UCSD-AML1 (cell line): ENCODE results near the gene ST6GALNAC1.

Experiments used
- DNase-seq: peaks from one replicate; lab custom pipeline; 2025; ENCODE audit not compliant: unreplicated experiment; lab: John Stamatoyannopoulos, UW

Gene ST6GALNAC1, protein sequence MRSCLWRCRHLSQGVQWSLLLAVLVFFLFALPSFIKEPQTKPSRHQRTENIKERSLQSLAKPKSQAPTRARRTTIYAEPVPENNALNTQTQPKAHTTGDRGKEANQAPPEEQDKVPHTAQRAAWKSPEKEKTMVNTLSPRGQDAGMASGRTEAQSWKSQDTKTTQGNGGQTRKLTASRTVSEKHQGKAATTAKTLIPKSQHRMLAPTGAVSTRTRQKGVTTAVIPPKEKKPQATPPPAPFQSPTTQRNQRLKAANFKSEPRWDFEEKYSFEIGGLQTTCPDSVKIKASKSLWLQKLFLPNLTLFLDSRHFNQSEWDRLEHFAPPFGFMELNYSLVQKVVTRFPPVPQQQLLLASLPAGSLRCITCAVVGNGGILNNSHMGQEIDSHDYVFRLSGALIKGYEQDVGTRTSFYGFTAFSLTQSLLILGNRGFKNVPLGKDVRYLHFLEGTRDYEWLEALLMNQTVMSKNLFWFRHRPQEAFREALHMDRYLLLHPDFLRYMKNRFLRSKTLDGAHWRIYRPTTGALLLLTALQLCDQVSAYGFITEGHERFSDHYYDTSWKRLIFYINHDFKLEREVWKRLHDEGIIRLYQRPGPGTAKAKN

DNA sequence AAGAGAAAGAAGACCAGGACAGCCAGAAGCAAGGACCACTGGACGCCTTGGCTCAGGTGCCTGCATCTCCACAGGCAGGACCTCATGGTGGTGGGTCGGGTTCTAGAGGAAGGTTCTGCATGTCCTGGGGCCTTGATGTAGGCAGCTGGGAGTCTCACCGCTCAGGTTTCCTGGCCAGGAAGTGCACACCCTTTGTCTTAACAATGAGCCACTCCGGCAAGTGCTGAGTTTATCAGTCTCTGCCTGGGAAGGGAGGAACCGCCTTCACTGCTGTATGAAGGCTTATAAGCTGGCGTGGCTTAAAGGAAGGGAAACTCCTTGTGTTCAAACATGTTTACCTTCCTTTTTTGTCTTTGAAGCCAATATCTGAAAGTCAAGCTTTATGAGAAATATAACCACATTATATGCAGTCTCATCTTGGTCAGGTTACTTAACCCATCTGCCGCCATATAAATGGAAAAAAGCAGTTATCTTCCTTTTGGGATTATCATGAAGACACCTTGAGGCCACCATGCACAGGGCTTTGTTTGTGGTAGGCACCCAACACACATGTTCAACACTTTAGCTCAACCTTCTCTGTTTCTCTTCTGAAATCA lies at the start of gene ST6GALNAC1:
ST6GALNAC1 (minus strand) TSS at position 205 of the 596 bp plus-strand sequence; CDS start at position 86, 119 bp downstream.
- peak; percentile 26 for DNase-seq

DNA sequence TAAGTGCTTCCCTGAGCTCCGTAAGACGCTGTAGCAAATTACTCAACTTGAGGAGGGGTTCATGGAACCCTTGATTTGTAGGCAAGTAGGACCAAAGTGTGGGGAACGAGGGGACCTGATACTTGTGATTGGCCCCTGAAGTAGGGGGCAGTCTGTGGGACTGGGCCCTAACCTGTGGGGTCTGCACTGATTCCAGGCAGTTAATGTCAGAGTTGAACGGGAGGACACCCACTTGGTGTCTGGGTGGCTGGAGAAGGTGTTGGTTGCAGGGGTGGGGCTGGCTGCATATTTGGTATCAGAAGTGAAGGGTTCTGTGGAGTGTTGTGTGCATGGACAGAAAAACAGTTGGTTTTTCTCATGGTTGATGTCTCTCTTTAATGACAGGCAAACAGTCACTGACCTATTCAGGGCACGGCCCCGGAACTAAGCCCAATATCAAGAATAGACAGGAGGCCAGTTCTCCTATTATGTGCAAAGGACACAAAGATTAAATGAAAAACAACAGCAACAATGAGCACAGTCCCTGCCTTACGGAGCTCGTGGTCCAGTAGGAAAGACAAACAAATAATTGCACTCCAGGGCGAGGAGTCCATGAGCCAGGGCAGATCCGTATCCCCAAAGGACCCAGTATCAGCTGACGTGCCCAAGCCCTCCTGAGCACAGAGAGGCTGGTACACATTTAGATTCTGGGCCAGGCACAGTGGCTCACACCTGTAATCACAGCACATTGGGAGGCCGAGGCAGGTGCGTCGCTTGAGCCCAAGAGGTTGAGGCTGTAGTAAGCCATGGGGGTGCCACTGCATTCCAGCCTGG lies 48.0 kb upstream of the ST6GALNAC1 start:
- DNase-seq, result no peak

DNA sequence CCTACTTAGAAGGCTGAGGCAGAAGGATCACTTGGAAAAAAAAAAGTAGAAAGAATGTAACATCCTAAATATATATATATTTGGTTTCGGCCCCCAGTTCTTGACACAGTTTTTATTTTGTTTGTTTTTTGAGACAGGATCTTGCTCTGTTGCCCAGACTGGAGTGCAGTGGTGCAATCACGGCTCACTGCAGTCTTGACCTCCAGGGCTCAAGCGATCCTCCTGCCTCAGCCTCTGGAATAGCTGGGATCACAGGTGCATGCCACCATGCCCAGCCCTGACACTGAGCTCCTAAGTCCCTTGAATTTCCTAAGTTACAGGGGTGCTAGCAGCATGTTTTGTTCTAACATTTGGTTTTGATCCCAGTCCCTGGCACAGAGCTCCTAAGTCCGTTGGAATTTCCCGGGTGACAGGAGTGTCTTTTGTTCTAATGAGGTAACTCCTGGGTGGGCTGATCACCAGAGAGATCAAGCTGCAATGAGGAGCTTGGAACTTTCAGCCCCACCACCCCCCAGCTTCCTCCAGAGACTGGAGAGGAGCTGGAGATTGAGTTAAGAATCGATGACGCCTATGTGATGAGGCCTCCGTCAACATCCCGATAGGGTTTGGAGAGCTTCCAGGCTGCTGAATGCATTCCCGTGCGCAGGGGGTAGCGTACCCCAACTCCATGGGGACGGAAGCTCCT lies 47.2 kb upstream of the ST6GALNAC1 start:
- DNase-seq, result no peak

DNA sequence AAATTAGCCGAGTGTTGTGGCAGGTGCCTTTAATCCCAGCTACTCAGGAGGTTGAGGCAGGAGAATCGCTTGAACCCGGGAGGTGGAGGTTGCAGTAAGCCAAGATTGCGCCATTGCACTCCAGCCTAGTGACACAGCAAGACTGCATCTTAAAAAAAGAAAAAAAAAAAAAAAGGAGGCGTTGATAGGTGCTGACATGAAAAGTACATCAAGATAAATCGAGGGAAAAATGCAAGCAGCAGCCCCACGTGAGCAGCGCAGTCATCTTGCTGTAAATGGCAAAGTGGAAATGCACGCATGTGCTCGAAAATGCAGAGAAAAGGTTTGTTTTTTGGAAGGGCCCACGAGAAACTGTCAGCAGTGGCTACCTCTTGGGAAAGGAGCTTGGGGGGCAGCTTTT lies 46.3 kb upstream of the ST6GALNAC1 start:
- DNase-seq, result no peak

DNA sequence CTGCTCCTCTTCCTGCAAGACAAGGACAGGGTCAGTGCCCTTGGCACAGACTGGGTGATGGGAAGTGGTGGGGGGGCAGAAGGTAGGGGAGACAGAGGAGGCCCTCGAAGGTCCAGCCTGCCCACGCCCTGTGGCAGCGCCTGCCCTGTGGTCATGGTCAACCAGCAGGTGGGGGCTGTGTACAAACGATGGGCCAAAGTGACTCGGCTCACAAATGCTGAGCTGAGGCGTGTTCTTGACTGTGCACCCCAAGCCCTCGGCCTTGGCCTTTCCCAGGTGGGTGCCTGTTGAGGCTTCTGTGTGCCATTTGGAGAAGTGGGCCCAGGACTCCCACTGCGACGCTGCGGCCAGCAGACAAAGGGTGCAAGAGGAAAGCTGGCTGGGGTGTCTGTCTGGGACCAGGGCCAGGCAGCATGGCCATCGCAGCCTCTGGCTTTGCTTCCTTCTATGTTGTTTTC lies 44.6 kb upstream of the ST6GALNAC1 start:
- DNase-seq, result no peak

DNA sequence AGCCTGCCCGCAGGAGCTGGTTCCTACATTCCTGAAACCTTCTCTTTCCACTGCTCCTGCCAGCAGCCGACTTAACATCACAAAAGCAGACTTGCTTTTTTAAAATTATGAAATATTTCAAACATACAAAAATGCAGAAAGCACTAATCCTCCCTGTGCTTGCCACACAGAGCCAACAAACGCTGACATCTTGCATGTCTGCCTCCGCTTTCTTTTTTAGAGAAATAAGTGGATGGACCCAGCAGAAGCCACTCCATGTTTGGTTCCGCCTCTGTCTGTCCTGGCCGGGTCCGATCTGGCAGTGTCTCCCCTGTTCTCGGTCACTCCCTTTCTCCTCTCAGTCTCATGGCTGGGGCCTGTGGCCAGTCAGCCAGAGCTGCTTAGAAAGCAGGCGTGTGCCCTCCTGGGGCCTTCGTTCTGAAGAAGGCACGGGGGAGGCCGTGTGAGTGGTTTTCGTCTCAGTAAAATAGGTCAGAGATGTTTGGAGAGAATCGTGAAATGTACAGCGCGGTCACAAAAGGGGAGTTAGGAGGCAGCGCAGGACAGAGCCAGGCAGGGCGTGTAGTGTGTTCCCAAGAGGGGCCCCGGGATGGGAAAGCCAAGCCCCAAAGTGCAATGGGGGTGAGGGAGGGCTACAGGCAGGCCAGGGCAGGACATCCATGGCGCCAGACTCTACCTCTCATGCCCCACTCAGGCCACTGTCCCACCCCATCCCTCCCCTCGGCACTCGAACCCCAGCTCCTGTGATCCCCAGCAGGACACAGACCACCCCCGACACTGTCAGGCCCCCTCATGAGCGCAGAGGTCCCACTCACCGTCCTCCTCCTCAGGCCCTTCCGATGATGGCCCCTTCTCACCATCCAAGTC lies 44.0 kb upstream of the ST6GALNAC1 start:
- no peak for DNase-seq

DNA sequence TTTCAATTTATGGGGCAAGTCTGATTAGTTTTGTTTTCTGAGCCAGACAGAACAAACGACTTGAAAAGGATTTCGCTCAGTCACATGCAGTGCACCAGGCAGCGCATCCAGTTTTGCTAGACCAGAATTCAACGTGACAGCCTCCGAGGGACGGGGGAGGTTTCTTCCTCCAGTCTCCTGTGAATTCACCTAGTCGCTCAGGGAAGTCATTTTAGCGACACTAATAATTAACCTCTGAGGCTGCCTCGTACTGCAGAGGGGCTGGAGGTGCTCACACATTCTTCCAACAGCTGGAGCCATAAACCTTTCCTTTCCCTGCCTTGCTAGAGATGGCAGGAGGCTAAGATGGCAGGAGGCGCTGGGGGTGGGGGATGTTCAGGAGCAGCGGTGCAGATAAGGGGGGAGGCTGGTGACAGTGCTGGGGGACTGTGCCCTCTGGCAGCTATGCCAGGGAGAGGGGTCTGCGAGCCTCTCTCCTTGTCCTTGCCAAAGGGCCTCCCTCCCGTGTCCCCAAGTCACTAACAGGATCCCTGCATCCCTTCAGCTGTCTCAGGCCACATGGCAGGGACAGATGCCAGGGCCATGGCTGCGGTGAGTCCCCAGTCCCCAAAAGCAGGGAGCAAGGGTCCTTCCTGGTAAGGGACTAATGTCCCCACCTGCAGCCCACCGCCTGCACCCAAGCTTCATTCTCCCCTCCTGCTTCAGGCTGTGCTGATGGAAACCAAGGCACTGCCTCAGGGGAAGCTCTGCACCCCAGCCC lies 43.2 kb upstream of the ST6GALNAC1 start:
- no peak for DNase-seq

DNA sequence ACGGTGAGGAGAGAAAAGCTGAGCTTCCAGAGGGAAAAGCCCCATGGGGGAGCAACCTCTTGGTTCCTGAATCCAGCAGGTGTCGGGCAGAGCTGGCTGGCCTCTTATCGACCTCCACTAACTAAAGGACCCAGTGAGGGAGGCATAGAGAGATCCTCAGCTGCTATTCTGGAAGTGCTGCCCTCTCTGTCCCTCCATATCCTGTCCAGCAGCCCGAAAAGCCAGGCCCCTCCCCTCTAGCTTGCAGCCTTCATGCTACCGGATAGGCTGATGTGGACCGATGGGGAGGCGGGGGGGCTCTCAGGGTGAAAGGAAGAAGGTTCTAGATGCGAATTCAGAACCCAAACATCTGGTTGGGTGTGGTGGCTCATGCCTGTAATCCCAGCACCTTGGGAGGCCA lies 42.3 kb upstream of the ST6GALNAC1 start:
- DNase-seq, result no peak

DNA sequence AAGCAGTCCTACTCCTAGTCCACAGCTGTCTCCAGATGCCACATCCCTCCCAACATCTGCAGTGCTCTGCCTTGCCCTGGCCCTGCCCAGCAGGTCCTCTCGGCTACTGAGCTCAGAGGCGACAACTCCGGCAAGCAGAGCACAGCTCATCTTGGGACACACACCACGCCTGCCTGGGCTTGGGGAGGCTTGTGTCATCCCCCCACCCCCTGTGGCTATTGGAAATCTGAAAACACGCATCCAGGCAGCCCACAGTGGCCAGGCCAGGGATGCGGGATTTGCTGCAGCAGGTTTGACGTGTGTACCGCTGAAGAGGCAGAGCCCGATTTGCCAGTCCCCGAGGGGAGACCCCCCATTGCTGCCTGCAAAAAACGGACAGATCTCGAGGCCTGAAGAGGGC lies 41.8 kb upstream of the ST6GALNAC1 start:
- no peak for DNase-seq

DNA sequence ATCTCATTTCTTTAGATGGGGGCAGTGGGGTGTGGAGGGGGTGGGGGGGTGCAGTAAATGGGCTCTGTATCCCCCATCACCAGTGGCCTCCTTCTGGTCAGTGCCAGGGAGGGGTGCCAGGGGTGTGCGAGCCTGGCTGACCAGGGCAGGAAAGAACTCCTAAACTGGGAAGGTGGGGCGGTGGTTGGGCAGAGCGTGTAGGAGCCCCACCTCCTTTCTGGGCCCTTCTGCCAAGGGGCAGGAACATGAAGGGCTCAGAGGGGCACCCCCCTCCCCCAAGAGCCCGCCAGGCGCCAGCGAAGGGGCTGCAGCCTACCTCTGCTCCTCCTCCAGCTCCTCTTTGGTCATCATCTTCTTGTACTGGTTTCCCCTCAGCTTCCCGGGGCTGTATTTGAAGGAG lies 41.2 kb upstream of the ST6GALNAC1 start:
- no peak for DNase-seq

DNA sequence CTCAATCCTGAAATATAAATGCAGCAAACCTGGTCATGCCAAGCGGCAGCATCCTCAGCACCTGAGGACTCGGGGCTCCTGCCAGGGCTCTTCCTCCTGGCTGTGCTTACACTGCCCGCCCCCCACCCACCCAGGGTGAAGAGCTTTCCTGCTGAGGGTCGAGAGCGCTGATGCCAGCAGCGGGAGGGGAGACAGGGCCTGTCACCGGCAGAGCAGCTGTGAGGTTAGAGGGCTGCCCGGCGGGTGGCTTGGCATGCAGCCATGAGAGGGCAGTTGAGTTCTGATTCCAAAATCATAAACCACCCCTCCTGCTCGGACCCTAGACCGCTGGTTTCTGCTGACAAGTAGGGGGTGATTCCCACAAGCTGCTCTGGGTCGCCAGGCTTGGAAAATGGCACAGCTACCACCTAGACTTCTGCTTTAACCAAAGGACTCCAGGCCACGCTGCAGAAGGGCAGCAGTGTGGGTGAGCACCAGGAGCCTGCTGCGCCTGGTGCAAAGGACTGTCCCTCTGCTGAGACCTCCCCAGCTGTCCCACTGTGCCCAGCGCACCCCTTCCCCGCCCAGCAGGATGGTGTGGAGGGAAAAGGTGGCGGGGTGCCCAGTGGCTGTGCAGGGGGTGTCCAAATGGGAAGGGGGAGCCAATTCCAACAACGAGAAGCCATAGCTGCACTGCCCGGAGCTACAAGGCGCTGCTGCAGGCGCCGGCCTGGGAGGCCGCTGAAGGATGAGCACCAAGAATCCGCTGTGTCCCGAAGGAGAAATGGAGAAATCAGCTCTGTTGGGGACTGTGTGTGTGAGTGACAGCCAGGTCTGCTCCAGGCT lies 40.6 kb upstream of the ST6GALNAC1 start:
- DNase-seq, result no peak

DNA sequence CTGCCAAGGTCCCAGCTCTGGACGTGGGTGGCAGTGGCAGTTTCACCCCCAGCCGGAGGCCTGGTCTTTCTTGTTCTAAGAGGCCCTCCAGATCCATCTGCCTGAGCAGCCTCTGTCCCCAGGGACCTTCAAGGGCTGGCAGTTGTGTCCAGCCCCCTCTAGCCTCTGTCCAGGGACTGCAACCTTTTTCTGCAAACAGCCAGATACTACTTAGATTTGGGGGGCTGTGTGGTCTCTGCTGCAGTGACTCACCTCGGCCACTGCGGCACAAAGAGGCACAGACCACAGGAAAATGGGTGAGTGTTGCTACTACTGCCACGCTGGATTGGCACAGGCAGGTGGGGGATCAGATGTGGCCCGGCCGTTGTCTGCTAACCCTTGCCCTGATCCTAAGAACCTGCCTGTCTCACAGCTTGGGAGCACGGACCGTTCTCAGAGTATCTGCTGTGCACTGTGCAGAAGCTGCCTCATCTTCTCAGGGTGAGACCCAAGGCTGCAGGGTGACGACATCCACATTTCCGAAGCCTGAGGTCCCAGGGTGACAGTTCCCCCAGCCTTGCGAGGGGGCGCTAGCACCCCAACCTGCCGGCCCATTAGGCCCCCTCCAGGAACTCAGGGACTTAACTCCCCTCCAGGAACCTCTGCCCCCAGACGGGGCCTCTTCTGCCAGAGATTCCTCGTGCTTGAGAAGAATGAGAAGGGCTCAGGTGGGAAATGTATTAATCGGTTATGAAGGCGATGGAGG lies 39.6 kb upstream of the ST6GALNAC1 start:
- DNase-seq, result no peak

DNA sequence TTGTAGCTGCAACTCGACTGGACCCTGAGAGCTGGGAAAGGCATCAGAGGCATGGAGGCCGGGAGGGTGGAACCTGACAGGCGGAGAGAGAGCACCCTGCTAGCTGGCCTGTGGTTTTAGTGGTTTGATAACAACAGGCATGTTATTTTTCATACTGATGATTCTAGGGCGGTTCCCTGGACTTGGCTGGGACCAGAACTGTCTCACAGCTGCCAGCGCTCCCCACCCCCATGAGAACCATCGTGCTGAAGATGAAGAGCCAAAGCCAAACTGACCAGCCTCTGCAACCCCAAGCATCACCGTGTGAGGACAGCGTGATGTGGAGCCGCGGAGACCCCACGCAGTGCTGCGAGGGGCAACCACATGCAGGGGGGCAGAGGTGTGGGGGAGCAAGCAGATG lies 38.7 kb upstream of the ST6GALNAC1 start:
- DNase-seq, result no peak

DNA sequence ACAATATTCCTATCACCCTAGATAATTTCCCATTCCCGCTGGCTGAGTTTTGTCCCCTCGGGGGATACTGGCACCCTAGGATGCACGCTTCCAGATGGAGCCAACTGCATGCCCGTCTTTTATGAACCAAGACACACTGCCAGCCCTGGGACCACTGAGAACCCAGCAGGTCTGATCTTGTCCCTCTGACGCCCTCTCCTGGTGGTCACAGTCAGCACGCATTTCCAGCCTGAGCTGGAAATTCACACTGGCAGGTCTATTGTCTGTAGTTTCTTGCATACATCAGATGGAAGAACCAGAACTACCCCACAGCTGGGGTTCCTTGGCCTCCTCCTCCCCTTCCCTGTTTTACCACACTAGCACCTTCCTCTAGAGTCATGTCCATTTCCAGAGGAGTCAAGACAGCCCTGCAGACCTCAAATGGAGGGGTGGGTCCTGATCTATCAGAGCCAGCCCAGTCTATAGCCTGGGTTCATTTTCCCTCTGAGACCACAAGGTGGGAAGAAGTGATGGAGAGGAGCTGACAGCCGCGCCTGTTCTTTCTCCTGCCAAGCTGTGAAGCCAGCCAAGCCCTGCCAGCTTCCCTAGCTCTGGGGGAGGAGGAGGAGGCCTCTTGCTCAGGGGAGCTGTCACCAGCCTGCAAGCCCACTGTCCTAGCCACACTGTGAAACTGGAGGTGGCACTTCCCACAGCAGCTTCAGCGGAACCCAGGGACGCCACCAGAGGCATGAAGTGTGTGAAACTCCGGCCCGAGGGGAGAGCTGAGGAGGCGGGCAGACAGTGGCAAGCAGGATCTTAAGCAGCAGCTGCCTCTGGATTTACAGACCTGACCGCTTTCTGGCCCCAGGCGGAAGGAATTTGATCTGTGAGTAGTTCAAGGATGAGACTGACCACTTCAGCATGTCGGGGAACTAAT lies 37.9 kb upstream of the ST6GALNAC1 start:
- DNase-seq, result peak; percentile 65

DNA sequence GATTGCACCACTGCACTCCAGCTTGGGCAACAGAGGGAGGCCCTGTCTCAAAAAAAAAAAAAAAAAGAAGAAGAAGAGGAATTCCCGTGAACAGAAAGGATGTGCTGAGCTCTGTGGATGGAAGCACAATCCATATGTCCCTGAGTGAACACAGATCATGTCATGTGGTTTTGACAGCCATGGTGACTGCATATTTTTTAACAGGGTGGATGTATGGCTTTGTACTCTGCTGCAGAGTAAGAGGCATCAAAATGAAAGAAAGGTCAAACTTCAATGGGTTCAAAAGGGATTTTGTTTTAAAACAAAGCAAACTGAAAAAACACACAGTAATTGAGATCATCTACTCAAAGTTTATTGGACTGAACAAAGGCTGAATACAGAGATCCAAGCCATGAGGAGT lies 35.7 kb upstream of the ST6GALNAC1 start:
- no peak for DNase-seq

DNA sequence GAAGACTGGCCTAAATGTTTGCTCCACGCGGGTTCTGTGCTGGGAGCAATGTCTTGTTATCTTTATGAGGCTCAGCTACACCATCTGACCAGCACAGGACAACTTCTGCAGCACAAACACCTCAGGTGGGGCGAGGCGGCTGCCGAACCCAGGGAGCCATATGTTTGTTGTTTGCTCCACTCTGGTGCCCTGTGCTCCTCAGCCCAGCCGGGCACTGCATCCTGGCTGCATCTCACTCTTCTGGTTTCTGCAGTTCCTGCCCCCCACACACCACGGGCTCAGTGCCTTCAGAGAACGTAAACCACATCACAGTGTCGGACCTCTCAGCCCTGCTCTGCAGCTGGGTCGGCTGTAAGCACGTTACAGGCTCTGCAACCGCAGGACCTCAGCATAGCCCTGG lies 34.8 kb upstream of the ST6GALNAC1 start:
- DNase-seq, result no peak
